ENCODE data around the gene NCAPG2. TPM values are rescaled to one million over a fixed set of nuclear protein-coding genes. Genes with fewer than 3 reads are reported as not detected.
A peak's percentile ranks its signal among the peaks of the same experiment; 100 is the strongest.

NCAPG2 gene
- total RNA-seq, 1 donor = 35.0 TPM

GRCh38 chr7:158620418-158620817 is 84.2 kb downstream of the NCAPG2 start:
- no peak for TF ChIP-seq CTCF (IDR thresholded peaks at IDR 0.05; ENCODE audit: insufficient read depth, low read length)
- no peak overlapping the region for H3K4me3 ChIP-seq (ENCODE audit: low read depth, low read length)
- no peak for DNase-seq (ENCODE audit: low read depth)

GRCh38 chr7:158618745-158619140 is 85.9 kb downstream of the NCAPG2 start:
- no peak overlapping the region for H3K4me3 ChIP-seq (ENCODE audit: low read depth, low read length)
- TF ChIP-seq CTCF (IDR thresholded peaks at IDR 0.05; ENCODE audit: insufficient read depth, low read length) = no peak
- DNase-seq (ENCODE audit: low read depth) = no peak

GRCh38 chr7:158617737-158618128 is 86.9 kb downstream of the NCAPG2 start:
- DNase-seq (ENCODE audit: low read depth) = peak; percentile 7
- TF ChIP-seq CTCF (IDR thresholded peaks at IDR 0.05; ENCODE audit: insufficient read depth, low read length) = no peak
- H3K4me3 ChIP-seq (ENCODE audit: low read depth, low read length) = no peak overlapping the region

GRCh38 chr7:158616050-158616449 is 88.6 kb downstream of the NCAPG2 start:
- no peak for TF ChIP-seq CTCF (IDR thresholded peaks at IDR 0.05; ENCODE audit: insufficient read depth, low read length)
- H3K4me3 ChIP-seq (ENCODE audit: low read depth, low read length) = no peak overlapping the region
- no peak for DNase-seq (ENCODE audit: low read depth)

GRCh38 chr7:158614700-158615099 is 89.9 kb downstream of the NCAPG2 start:
- no peak for TF ChIP-seq CTCF (IDR thresholded peaks at IDR 0.05; ENCODE audit: insufficient read depth, low read length)
- DNase-seq (ENCODE audit: low read depth) = peak; percentile 70
- H3K4me3 ChIP-seq (ENCODE audit: low read depth, low read length) = no peak overlapping the region

GRCh38 chr7:158613481-158613880 is 91.1 kb downstream of the NCAPG2 start:
- H3K4me3 ChIP-seq (ENCODE audit: low read depth, low read length) = no peak overlapping the region
- DNase-seq (ENCODE audit: low read depth) = no peak
- no peak for TF ChIP-seq CTCF (IDR thresholded peaks at IDR 0.05; ENCODE audit: insufficient read depth, low read length)

- no peak for DNase-seq (ENCODE audit: low read depth)
Observed at GRCh38 chr7:158612546-158612945, 92.1 kb downstream of the NCAPG2 start.

More at GRCh38 chr7:158612546-158612945, 92.1 kb downstream of the NCAPG2 start:
- no peak overlapping the region for H3K4me3 ChIP-seq (ENCODE audit: low read depth, low read length)
- TF ChIP-seq CTCF (IDR thresholded peaks at IDR 0.05; ENCODE audit: insufficient read depth, low read length) = no peak
